OCI-LY3 (cell line): ENCODE results near the gene SH3RF3.

Source experiments
- EZH2phosphoT487 ChIP-seq: fragments of 200-600 bp; shearing (Covaris generic); IDR thresholded peaks from 2 replicates; pipeline ENCODE4 v1.6.1; 2018; ENCODE audit warnings: antibody characterized with exemption, mixed run types, low read depth
- TF ChIP-seq, protein P1 (sequence below): fragments of 200-600, 300-600 bp; sonication (generic); IDR thresholded peaks from 2 replicates; pipeline ENCODE4 v1.5.1; 2014; ENCODE audit warnings: antibody characterized with exemption, low read length, low read depth

DNA sequence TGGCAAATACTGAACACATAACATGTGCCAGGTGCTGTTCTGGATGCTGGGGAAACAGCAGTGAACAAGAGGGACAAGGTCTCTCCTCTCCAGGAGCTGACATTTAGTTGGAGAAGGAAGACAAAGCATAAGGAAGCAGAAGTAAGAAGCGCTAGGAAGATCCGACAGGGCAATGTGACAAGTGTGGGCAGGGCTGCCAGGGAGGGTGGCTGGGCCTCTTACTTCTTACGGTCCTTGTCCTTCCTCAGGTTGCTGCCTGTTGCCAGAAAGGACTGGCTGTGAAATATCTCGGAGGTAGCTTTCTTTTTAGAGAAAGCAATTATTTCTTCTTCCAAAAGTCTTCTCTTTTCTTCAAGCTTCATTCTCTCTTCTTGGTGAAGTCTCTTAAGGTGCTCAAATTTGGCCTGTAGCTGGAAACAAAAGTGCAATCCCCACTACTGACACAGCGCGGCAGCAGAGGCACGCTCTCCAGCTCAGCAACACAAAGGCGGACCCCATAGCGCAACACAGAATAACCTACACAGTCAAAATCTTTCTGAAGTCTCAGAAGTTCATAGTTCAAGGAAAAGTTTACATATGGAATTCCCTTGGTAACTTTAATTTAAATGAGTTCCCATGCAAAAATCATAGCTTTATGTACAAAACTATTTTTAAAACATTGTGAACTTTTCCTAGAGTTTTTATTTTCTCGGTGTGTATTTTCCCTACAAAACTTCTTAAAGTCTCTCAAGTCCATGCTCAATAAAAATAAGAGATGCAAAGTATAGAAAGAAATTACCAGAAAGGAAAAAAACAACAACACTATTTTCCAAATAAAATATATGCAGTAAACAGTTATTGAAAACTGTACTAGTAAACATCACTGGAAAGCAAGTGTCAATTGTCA, 417.1 kb downstream of the SH3RF3 start:
- TF ChIP-seq, protein P1, sequence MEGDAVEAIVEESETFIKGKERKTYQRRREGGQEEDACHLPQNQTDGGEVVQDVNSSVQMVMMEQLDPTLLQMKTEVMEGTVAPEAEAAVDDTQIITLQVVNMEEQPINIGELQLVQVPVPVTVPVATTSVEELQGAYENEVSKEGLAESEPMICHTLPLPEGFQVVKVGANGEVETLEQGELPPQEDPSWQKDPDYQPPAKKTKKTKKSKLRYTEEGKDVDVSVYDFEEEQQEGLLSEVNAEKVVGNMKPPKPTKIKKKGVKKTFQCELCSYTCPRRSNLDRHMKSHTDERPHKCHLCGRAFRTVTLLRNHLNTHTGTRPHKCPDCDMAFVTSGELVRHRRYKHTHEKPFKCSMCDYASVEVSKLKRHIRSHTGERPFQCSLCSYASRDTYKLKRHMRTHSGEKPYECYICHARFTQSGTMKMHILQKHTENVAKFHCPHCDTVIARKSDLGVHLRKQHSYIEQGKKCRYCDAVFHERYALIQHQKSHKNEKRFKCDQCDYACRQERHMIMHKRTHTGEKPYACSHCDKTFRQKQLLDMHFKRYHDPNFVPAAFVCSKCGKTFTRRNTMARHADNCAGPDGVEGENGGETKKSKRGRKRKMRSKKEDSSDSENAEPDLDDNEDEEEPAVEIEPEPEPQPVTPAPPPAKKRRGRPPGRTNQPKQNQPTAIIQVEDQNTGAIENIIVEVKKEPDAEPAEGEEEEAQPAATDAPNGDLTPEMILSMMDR, result peak; percentile 77
- TF ChIP-seq EZH2phosphoT487, result no peak
